ENCODE measurements around the gene THAP8. TPM values are rescaled to one million over a fixed set of nuclear protein-coding genes. Genes with fewer than 3 reads are reported as not detected.

THAP8 gene
- total and polyA plus RNA-seq, 2 of the 4 experiments (the other 2 are of a cell fraction) = 1.8 to 5.9 TPM

DNA sequence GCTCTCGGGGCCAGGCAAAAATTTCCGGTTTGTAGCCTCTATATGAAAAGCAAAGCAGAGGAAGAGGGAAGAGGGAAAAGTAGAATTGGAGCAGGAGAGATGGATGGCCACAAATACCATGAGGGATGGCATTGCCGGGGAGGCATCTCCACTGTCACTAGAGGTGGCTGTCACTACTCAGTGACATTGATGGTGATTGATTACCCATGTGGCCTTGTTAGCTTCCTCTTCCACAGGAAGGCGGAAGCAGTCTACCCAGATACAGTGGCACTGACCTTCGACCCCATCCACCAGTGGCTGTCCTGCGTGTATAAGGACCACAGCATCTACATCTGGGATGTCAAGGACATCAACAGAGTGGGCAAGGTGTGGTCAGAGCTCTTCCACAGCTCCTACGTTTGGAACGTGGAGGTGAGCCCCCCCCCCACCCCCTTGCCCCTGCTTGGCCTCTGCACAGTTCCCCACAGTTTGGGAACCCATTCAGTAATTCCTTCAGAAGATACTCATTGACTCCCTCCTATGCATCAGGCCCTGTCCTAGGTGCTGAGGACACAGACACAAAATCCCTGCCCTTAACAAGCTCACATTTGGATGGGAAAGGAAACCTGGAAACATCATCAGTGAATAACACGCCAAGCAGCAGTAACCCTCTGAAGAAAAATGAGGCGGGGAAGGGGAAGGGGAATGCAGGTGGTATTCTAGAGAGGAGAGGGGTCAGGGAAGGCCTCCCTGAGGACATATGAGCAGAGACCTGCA lies 19.2 kb upstream of the THAP8 start:
- Histone ChIP-seq H3K36me3 (ENCODE audit: control insufficient read depth, insufficient read depth, low read length) (0 out of 2 replicates have a peak, but pooled peaks cover 1% of the 10 kb centered on the region), H4K8ac (ENCODE audit: low read depth in 2 of 2, low read length in 2 of 2) (no peak overlapping the region), H2BK20ac (ENCODE audit: low read depth, low read length) (no peak overlapping the region), H3K14ac (replicated peaks; ENCODE audit: low read depth, low read length) (no peak overlapping the region), H2AK9ac (replicated peaks; ENCODE audit: low read depth, low read length, poor library complexity) (no peak overlapping the region), H2AK5ac (ENCODE audit: low read depth, low read length) (no peak overlapping the region), H3K4me3 (ENCODE audit: insufficient read depth, low read depth, low read length) (no peak overlapping the region), H2BK15ac (ENCODE audit: low read depth, low read length) (no peak overlapping the region), H3K9me1 (ENCODE audit: insufficient read depth, low read length) (peaks cover 7% of the 10 kb centered on the region; the same call in 1 of the 2 replicates), H4K91ac (ENCODE audit: insufficient read depth, low read depth, low read length) (no peak overlapping the region), H2BK5ac (ENCODE audit: low read depth, low read length, poor library complexity, severe bottlenecking) (no peak overlapping the region), H3K18ac (ENCODE audit: low read depth, low read length) (no peak overlapping the region), H3K4ac (ENCODE audit: low read depth, low read length) (no peak overlapping the region), H3K4me1 (ENCODE audit: control insufficient read depth, insufficient read depth, low read length) (no peaks in the 10 kb centered on the region), H3K4me2 (ENCODE audit: low read depth, low read length) (no peak overlapping the region), H2BK120ac (ENCODE audit: low read depth, low read length) (no peak overlapping the region), H3K9ac (ENCODE audit: low read depth, low read length) (no peak overlapping the region), H3K23ac (ENCODE audit: low read depth, low read length) (no peak overlapping the region), H3K79me1 (ENCODE audit: low read depth in 1 of 2, low read length in 2 of 2) (peaks cover 13 to 24% of the 10 kb centered on the region in 2 experiments), H3K9me3 (ENCODE audit: control insufficient read depth, insufficient read depth, low read length) (no peaks in the 10 kb centered on the region), H4K20me1 (ENCODE audit: insufficient read depth, low read length) (peaks cover 29% of the 10 kb centered on the region; the same call in 1 of the 2 replicates), H3K27ac (ENCODE audit: insufficient read depth, low read length) (no peak overlapping the region), H3K56ac (ENCODE audit: extremely low read depth, insufficient read depth, low read length) (no peak overlapping the region), H3K27me3 (ENCODE audit: control insufficient read depth, insufficient read depth, low read length) (no peaks in the 10 kb centered on the region), H2AFZ (replicated peaks; ENCODE audit: low read length, poor library complexity) (no peak overlapping the region), H4K5ac (ENCODE audit: low read depth, low read length) (no peak overlapping the region)
- no peak for ATAC-seq (ENCODE audit: low read depth)
- 97% methylated on average over 4 of the region's 10 CpGs; no CpG with 5 or more reads in 1 of the 2 experiments for WGBS, 2 experiments (ENCODE audit: extremely low coverage in 2 of 2, insufficient read length in 1 of 2)
- POLR2A ChIA-PET (ENCODE audit: unreplicated experiment) = no interaction called here
- CTCF ChIA-PET = no interaction called here
- intact Hi-C loops (cut with micrococcal nuclease) (no loop called here), dilution Hi-C loops (cut with HindIII; ENCODE audit: low sequenced_read_pairs, unreplicated experiment) (no loop called here), in situ Hi-C loops (cut with MboI; ENCODE audit: low sequenced_read_pairs) (no loop called here)
- no peak for DNase-seq
- TF ChIP-seq CEBPB (IDR thresholded peaks at IDR 0.05; ENCODE audit: low read depth, low read length) (no peak), RFX5 (IDR thresholded peaks at IDR 0.05; ENCODE audit: low read depth, low read length) (no peak), MAFK (IDR thresholded peaks at IDR 0.05; ENCODE audit: low read depth, low read length) (no peak), NFE2L2 (IDR thresholded peaks at IDR 0.05; ENCODE audit: low read depth, low read length) (no peak), SMC3 (IDR thresholded peaks at IDR 0.05; ENCODE audit: low read depth, low read length) (no peak), RCOR1 (IDR thresholded peaks at IDR 0.05; ENCODE audit: insufficient replicate concordance, low read length) (no peak), CHD1 (IDR thresholded peaks at IDR 0.05; ENCODE audit: low read depth, low read length) (no peak), POLR2A (IDR thresholded peaks at IDR 0.05; ENCODE audit: low read depth, low read length) (no peak), RAD21 (IDR thresholded peaks at IDR 0.05; ENCODE audit: low read length) (no peak), MAZ (IDR thresholded peaks at IDR 0.05; ENCODE audit: borderline replicate concordance, low read depth, low read length) (no peak), FOS (IDR thresholded peaks at IDR 0.05; ENCODE audit: low read depth, low read length) (no peak), MXI1 (IDR thresholded peaks at IDR 0.05; ENCODE audit: borderline replicate concordance, low read depth, low read length) (no peak), BHLHE40 (IDR thresholded peaks at IDR 0.05; ENCODE audit: low read depth, low read length) (no peak)
- TF ChIP-seq, protein P1, sequence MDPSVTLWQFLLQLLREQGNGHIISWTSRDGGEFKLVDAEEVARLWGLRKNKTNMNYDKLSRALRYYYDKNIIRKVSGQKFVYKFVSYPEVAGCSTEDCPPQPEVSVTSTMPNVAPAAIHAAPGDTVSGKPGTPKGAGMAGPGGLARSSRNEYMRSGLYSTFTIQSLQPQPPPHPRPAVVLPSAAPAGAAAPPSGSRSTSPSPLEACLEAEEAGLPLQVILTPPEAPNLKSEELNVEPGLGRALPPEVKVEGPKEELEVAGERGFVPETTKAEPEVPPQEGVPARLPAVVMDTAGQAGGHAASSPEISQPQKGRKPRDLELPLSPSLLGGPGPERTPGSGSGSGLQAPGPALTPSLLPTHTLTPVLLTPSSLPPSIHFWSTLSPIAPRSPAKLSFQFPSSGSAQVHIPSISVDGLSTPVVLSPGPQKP (IDR thresholded peaks at IDR 0.05; ENCODE audit: borderline replicate concordance, low read depth, low read length) = no peak
- TF ChIP-seq, protein P2, sequence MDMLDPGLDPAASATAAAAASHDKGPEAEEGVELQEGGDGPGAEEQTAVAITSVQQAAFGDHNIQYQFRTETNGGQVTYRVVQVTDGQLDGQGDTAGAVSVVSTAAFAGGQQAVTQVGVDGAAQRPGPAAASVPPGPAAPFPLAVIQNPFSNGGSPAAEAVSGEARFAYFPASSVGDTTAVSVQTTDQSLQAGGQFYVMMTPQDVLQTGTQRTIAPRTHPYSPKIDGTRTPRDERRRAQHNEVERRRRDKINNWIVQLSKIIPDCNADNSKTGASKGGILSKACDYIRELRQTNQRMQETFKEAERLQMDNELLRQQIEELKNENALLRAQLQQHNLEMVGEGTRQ (IDR thresholded peaks at IDR 0.05; ENCODE audit: low read depth, low read length) = no peak
- TF ChIP-seq, protein P3, sequence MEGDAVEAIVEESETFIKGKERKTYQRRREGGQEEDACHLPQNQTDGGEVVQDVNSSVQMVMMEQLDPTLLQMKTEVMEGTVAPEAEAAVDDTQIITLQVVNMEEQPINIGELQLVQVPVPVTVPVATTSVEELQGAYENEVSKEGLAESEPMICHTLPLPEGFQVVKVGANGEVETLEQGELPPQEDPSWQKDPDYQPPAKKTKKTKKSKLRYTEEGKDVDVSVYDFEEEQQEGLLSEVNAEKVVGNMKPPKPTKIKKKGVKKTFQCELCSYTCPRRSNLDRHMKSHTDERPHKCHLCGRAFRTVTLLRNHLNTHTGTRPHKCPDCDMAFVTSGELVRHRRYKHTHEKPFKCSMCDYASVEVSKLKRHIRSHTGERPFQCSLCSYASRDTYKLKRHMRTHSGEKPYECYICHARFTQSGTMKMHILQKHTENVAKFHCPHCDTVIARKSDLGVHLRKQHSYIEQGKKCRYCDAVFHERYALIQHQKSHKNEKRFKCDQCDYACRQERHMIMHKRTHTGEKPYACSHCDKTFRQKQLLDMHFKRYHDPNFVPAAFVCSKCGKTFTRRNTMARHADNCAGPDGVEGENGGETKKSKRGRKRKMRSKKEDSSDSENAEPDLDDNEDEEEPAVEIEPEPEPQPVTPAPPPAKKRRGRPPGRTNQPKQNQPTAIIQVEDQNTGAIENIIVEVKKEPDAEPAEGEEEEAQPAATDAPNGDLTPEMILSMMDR (conservative IDR thresholded peaks at IDR 0.05; ENCODE audit: low read depth, low read length) = no peak
- no TSS peak for BruUV-seq (replicated peaks)
